Esophagus (tissue), 2 donors: ENCODE measurements around the gene UCP3. TPM values are rescaled to one million over a fixed set of nuclear protein-coding genes. Genes with fewer than 3 reads are reported as not detected.

ENCODE experiments used
- H3K27ac ChIP-seq, 2 donors: one replicate each; pipeline ENCODE4 v1.5.1; 2013; ENCODE audit warnings: low read depth in 2 of 2, mild to moderate bottlenecking in 2 of 2, inconsistent platforms in 1 of 2, low read length in 1 of 2, moderate library complexity in 1 of 2
- H3K27me3 ChIP-seq, 2 donors: one replicate each; pipeline ENCODE4 v1.6.1; 2013; ENCODE audit warnings: low read length in 2 of 2, control low read depth in 1 of 2, mild to moderate bottlenecking in 1 of 2; ENCODE audit not compliant: insufficient read depth in 2 of 2, control insufficient read depth in 1 of 2
- H3K36me3 ChIP-seq, 2 donors: one replicate each; pipeline ENCODE4 v1.6.1; 2013; ENCODE audit warnings: low read length in 1 of 2; ENCODE audit not compliant: control insufficient read depth in 2 of 2, insufficient read depth in 2 of 2
- H3K4me1 ChIP-seq, 2 donors: one replicate each; pipeline ENCODE4 v1.6.1; 2013; ENCODE audit warnings: low read length in 1 of 2; ENCODE audit not compliant: control insufficient read depth in 2 of 2, insufficient read depth in 2 of 2
- H3K4me3 ChIP-seq, 2 donors: one replicate each; pipeline ENCODE4 v1.5.1; 2013; ENCODE audit warnings: low read length in 2 of 2, mild to moderate bottlenecking in 2 of 2, low read depth in 1 of 2, moderate library complexity in 1 of 2
- H3K9me3 ChIP-seq, 2 donors: one replicate each; pipeline ENCODE4 v1.6.1; 2013; ENCODE audit warnings: mild to moderate bottlenecking in 2 of 2, low read depth in 1 of 2, low read length in 1 of 2, moderate library complexity in 1 of 2; ENCODE audit not compliant: control insufficient read depth in 2 of 2, insufficient read depth in 1 of 2
- WGBS, 2 donors: extraction: QIAGEN DNeasy Blood & Tissue Kit; methylation state at CpG; one replicate each; pipeline ENCODE4 v1.1.7; 2013; 5-methylcytosine and 5-hydroxymethylcytosine counted together
- polyA plus RNA-seq, 2 donors: library from polyadenylated mRNA; stranded (reverse); fragments of 200-250 nt; gene quantifications; one replicate each; pipeline ENCODE4 v1.2.3, GENCODE V29; 2013
- donor health status: healthy with polysubstance abuse.
- donor health status: Bipolar disorder and iron deficiency.

The UCP3 gene
- polyA plus RNA-seq, 2 donors = 0.41 to 1.4 TPM

DNA sequence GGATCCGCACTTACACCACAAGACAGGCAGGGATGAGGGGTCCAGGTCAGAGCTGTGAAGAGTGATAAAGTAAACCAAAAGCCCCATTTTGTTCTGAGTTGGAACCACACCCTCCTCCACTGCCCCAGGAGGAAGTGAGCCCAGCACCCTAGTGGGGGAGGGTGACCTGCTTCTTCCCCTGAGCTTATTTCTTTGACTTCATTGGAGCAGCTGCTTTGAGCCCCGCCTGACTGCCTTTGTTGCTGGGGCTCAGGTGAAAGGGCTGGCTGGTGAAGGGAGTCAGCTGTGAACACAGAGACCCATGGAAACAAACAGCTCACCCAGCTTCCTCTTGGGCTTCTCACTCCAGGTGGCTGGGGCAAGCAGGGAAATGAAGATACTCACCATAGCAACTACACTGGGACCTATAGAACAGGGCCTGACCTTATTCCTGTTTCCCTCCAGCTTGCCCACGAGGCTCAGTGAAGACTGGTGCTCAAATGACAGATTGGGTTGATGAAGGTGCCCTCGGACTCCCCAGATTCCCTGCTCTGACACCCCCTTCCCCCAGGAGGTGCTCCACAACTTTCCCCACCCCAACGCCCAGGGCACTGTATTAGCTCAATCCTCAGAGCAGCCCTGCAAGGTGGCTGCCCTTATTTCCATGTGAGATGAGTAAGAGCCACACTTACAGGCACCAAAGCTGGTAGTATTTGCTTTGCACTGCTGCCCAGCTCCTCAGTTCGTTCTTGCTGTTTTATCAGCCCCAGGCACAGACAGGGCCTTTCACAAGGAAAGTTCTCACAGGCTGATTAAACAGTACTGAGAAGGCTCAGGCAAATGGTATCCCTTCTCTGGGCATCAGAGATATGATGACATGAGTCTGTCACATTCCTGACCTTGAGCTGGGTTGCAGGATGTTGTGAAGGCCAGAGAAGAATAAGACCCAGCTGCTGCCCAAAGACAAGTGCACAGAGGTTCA, 28.6 kb downstream of the UCP3 start:
- Histone ChIP-seq H3K4me3 (no peak overlapping the region), H3K4me1 (no peaks in the 10 kb centered on the region), H3K36me3 (no peaks in the 10 kb centered on the region), H3K27ac (peak overlapping the region; percentile 34 to 36), H3K9me3 (no peaks in the 10 kb centered on the region), H3K27me3 (no peaks in the 10 kb centered on the region)
- WGBS, 2 donors = 48 to 52% methylated on average over 6 of the region's 6 CpGs

DNA sequence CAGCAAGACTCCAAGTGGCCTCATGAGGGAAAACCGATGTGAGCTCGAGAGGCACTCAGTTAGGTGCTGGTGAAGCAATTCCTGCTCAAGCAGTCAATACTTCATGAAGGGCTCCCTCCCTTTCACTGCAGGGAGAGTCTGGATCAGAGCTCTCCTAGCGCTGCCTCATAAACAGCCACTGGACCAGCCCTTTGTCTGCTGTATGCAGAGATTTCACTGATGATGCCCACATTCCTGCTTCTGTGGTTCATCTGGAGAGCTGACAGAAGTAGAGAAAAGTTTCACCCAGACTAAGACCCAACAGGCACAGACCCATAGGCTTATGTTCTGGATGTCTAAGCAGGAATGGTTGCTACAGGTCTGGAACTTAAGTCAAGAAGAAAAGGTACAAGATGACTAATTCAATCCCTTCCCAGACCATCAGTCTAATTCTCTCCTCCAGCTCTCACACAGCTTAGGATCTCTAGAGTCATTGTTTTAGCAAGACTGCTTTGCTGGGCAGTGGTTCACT, 30.3 kb downstream of the UCP3 start:
- WGBS, 2 donors = 91 to 95% methylated on average over 3 of the region's 3 CpGs
- no peaks in the 10 kb centered on the region for H3K9me3 ChIP-seq
- H3K27me3 ChIP-seq = no peaks in the 10 kb centered on the region
- no peak overlapping the region for H3K27ac ChIP-seq
- no peak overlapping the region for H3K4me3 ChIP-seq
- H3K4me1 ChIP-seq = peaks cover 3 to 12% of the 10 kb centered on the region in 2 donors
- peaks cover 0 to 4% of the 10 kb centered on the region in 2 donors for H3K36me3 ChIP-seq

DNA sequence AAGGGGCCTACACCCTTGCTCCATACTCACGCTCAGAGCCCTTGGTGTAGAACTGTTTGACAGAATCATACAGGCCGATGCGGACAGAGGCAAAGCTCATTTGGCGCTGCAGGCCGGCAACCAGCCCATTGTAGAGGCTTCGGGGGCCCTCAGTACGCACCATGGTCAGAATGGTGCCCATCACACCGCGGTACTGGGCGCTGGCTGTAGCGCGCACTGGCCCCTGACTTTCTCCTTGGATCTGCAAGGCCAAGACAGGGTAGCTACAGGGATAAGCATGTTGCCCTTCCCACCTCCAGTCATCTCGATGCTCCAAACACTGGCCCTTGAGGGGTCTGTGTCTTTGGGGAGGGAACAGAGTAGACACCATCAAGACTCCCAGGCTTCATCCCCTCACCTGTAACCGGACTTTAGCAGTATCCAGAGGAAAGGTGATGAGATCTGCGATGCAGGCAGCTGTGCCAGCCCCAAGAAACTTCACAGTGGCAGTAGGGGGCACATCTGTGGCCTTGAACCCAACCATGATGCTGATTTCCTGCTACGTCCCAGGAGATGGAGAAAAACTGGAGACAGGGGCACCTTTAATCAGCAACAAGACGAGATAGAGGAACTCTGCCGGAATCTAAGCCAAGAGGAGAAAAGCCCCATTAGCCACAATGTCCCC, 30.9 kb downstream of the UCP3 start:
- Histone ChIP-seq H3K9me3 (no peaks in the 10 kb centered on the region), H3K36me3 (peaks cover 0 to 4% of the 10 kb centered on the region in 2 donors), H3K27ac (no peak overlapping the region), H3K27me3 (no peaks in the 10 kb centered on the region), H3K4me3 (no peak overlapping the region), H3K4me1 (peaks cover 5 to 12% of the 10 kb centered on the region in 2 donors)
- WGBS, 2 donors = 96 to 98% methylated on average over 18 of the region's 18 CpGs

DNA sequence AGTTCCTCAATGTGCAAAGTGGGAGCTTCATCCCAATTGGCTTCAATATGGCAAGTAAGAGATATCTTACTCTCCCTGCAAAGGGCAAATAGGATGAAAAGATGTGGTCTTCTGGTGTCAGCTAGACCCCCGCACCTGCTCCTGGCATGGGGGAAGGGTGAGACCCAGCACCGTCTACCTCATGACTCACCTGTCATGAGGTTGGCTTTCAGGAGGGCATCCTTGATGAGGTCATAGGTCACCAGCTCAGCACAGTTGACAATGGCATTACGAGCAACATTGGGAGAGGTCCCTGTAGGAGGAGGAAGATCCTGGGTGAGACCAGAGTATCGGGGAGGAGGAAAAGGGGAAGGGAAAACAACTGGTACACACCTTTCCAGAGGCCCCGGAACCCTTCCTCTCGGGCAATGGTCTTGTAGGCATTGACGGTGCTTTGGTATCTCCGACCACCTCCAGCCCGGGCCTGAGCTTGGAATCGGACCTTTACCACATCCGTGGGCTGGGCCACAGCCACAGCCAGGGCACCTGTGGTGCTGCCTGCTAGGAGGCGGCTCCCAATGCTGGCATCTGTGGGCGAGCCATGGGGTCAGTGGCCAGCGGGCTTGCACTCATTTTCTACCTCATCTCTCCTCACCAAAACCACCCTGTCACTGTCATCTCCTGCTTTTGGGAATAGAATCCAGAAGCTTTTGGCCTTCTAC, 32.3 kb downstream of the UCP3 start:
- H3K36me3 ChIP-seq = peaks cover 0 to 4% of the 10 kb centered on the region in 2 donors
- 89% methylated on average over 14 of the region's 14 CpGs for WGBS, 2 donors
- peaks cover 6 to 12% of the 10 kb centered on the region in 2 donors for H3K4me1 ChIP-seq
- no peak overlapping the region for H3K4me3 ChIP-seq
- no peak overlapping the region for H3K27ac ChIP-seq
- H3K9me3 ChIP-seq = no peaks in the 10 kb centered on the region
- H3K27me3 ChIP-seq = no peaks in the 10 kb centered on the region

DNA sequence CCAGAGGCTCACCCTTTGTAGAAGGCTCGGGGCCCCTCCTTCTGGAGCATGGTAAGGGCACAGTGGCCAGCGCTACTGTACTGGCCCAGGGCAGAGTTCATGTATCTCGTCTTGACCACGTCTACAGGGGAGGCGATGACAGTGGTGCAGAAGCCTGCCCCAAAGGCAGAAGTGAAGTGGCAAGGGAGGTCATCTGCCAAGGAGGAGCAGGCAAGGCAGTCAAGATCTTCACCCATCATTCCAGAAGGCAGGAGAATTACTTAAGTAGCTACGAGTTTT, 33.5 kb downstream of the UCP3 start:
- no peak overlapping the region for H3K4me3 ChIP-seq
- H3K9me3 ChIP-seq = no peaks in the 10 kb centered on the region
- 71 to 87% methylated on average over 6 of the region's 6 CpGs for WGBS, 2 donors
- peaks cover 6 to 12% of the 10 kb centered on the region in 2 donors for H3K4me1 ChIP-seq
- peaks cover 0 to 4% of the 10 kb centered on the region in 2 donors for H3K36me3 ChIP-seq
- no peaks in the 10 kb centered on the region for H3K27me3 ChIP-seq
- no peak overlapping the region for H3K27ac ChIP-seq

DNA sequence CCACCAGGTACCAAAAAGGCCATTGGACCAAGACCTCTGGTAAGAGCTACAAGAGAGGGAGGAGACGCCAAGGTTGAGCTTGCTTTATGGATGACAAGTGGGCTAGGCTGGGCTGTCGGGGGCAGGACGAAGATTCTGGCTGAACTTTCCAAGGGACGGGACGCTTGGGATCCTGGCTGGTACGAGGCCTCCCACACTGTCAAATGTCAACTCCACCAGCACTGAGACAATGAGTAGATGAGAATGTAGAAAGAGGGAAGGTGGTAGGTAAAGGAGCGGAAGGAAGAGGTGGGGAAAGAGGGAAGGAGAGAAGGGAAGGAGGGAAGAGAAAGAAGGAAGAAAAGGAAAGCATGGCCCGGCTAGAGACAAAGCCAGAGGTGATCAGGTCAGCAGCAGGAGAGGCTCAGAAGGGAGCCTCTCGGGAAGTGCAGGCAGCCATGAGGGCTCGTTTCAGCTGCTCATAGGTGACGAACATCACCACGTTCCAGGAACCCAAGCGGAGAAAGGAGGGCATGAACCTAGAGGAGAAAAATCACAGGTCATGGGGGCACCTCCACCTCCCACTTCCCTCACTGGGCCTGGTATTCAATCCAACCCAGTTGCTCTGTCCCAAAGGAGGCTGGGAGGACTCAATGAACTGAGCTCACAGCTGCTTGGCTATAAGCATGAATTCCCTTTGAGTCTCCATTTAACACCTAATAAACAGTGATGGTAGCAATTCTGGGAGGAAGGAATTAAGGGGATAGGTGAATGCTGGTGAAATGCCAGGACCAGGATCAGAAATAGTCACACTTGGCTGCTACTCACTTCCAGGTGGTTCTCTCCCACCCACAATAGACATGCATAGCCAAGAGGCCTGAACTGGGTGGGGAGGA, 34.0 kb downstream of the UCP3 start:
- no peaks in the 10 kb centered on the region for H3K27me3 ChIP-seq
- no peak overlapping the region for H3K4me3 ChIP-seq
- peaks cover 0 to 4% of the 10 kb centered on the region in 2 donors for H3K36me3 ChIP-seq
- WGBS, 2 donors = 89 to 90% methylated on average over 13 of the region's 13 CpGs
- H3K4me1 ChIP-seq = peaks cover 6 to 12% of the 10 kb centered on the region in 2 donors
- peak overlapping the region in 1 of 2 donors; percentile 14 for H3K27ac ChIP-seq
- H3K9me3 ChIP-seq = no peaks in the 10 kb centered on the region

DNA sequence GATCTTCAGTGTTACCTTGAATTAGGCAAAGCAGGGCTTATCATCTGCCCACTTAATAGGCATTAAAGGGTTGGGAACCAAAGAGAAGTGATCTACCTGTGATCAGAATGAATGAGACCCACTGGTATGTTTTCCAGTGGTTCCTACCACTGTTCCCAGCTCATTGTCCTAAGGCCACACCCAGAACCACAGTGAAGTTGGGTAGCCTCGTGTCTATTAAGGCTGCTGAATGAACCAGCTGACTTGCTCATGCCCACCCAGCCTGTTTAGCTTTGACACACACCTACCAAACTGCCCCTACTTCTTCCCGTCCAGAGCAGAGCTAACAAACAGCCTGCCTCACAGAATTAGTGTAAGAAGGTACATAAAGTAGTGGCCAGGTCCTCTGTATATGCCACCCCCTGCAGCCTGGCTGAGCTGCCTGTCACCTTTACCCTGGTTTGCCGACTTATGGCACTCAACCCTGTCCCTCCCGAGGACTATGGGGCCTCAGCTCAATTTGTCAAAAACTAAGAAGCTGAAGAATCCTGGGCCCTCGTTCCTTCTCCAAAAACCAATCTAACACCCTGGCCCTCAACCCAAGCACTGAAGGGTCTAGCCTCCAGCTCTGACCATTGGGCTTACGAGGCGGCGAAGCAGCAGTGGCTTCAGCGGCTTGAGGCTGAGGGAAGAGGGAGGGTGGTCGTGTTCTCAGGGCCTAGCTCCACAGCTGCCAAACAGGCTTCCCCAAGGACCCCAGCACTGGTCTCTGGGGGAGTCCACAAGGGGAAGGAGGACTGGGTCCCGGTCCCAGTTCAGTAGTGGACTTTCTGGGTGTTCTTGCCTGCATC, 36.0 kb downstream of the UCP3 start:
- Histone ChIP-seq H3K36me3 (peaks cover 0 to 4% of the 10 kb centered on the region in 2 donors), H3K27ac (no peak overlapping the region), H3K4me1 (peaks cover 6 to 12% of the 10 kb centered on the region in 2 donors), H3K4me3 (no peak overlapping the region), H3K9me3 (no peaks in the 10 kb centered on the region), H3K27me3 (no peaks in the 10 kb centered on the region)
- 80 to 87% methylated on average over 11 of the region's 11 CpGs for WGBS, 2 donors

DNA sequence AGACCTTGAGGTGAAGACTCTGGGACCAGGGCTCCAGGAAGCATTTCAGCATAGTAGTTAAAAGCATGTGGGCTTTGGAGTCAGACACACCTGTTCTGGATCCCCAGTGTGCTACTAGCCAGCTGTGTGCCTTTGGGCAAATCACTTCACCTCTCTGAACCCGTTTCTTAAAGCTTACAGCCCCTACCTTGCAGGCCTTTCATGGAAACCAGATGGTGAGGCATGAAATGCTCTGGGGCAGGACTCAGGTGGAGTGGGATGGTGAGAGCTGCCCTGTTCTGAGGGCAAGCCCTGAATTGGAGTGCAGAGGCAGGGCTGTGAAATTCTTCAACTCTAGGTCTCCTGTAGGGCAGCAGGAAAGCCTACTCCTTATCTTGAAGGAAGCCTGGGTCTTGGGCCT, 36.7 kb downstream of the UCP3 start:
- 70 to 78% methylated on average over 1 of the region's 1 CpG for WGBS, 2 donors
- no peak overlapping the region for H3K4me3 ChIP-seq
- H3K9me3 ChIP-seq = no peaks in the 10 kb centered on the region
- no peaks in the 10 kb centered on the region for H3K27me3 ChIP-seq
- no peak overlapping the region for H3K27ac ChIP-seq
- peaks cover 6 to 12% of the 10 kb centered on the region in 2 donors for H3K4me1 ChIP-seq
- H3K36me3 ChIP-seq = peaks cover 0 to 4% of the 10 kb centered on the region in 2 donors
